GM21825 (cell line): ENCODE measurements around the gene GNG3.
"Not testable (repeated sequence)": the region's sequence is repeated elsewhere in the genome, so short reads cannot be mapped to it uniquely, and the experiment has no call there.

Experiments
- ATAC-seq: cut with Tn5 transposase; IDR thresholded peaks from one replicate; pipeline ENCODE4 v1.9.1; 2021; ENCODE audit warnings: mild to moderate bottlenecking, moderate library complexity; ENCODE audit not compliant: unreplicated experiment

GNG3 gene

DNA sequence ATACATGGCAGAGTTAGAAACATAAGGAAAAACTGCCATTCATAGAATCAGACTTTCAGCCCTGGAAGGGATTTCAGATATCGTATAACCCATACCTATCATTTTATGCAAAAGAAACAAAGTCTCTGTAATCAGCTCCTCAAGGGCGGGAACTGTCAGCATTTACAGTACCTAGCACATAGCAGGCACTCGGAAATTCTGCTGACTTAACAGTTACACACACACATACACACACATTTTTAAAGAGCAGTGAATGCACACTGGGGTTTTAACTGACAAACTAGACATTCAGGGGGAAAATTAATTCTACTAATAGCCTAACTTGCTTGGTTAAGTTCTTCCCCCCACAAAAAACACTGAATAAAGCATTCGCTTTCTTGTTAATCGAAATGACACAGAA is 8.7 kb downstream of the GNG3 start:
- ATAC-seq = no peak

- ATAC-seq = no peak
Measured at GRCh38 chr11:62716816-62717215, 9.3 kb downstream of the GNG3 start.

DNA sequence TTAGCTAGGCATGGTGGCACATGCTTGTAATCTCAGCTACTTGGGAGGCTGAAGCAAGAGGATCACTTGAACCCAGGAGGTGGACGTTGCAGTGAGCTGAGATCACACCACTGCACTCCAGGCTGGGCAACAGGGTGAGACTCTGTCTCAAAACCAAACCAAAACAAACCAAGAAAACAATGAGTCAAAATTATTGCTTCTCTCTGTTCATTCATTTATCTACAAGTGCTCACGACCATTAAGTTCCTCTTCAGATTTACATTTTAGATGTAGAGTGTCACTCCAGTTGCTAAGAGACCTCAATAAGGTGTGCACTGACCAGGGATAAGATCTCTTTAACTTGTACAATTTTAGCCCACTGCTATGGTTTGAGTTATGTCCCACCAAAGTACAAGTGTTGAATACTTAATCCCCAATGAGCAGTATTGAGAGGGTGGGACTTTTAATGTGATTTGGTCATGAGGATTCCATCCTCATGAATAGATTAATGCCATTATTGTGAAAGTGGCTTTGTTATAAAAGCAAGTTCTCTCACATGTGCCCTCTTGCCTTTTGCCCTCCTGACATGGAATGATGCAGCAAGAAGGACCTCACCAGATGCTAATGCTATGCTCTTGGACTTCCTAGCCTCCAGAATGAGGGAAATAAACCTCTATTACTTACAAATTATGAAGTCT is 12.0 kb downstream of the GNG3 start:
- no peak for ATAC-seq

- ATAC-seq = no peak
Measured at GRCh38 chr11:62721994-62722393, 14.5 kb downstream of the GNG3 start.

DNA sequence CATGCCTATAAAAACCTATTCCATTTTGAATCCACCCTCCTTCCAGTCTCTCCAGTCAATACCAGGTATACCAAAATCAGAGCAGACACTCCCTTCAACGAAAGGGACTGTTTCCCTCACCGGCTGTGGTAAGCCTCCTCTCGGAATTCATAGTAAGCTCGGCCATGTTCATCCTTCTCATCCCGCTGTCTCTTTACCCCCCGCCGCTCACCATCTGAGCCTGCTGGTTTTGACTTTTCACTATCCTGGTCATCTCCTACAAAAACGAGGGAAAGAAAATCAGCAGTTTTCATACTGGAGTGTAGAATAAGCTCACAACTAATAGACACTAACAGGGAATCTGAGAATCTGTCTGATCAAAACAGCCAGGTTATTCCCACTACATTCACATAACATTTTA is 16.7 kb downstream of the GNG3 start:
- no peak for ATAC-seq

- ATAC-seq = no peak
Measured at GRCh38 chr11:62725646-62726045, 18.2 kb downstream of the GNG3 start.

DNA sequence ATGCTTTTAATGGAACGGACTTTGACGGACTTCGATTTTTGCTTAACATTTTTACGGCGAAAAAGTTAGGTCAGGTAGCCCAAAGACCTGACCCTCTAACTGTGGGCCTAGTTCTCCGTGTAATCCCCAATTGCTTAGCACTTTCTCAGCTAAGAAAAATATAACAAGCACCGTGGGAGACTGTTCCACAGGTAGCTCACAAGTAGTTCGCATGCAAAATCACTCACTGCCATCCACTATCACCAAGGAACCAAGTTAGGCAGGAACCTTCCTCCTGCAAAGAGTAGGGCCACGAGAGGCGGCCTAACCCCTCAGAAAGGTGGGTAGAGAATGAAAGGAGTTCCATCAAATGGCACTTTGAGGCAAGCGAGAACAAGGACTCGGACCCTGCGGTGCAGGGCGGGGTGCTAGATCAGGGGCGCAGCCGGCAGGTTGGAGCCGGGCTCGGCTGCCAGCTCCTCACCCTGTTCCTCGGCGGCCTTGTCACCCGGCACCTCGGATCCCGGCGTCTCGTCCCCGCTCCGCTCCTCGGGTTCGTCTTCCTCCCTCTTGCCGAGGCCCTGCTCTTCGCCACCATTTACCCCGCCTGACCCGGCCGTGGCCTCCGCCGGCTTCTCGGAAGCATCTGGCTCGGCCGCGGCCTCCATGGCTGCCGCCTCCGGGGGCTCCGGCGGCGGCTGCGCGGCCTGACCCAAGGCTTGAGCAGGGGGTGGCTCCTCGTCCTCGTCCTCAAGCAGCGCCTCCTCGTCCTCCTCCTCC is 18.9 kb downstream of the GNG3 start:
- ATAC-seq = peak; percentile 0

DNA sequence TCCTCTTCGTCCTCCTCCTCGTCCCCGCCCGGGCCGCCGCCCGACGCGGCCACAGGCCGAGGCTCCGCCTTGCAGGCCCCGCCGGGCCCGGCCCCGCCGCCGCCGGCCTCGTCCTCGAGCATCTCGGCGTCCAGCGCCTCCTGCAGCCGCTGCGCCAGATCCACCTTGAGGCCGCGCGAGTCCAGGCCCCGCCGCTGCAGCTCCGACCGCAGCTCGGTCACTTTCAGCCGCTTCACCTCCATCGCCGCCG is 19.4 kb downstream of the GNG3 start:
- ATAC-seq = no peak

DNA sequence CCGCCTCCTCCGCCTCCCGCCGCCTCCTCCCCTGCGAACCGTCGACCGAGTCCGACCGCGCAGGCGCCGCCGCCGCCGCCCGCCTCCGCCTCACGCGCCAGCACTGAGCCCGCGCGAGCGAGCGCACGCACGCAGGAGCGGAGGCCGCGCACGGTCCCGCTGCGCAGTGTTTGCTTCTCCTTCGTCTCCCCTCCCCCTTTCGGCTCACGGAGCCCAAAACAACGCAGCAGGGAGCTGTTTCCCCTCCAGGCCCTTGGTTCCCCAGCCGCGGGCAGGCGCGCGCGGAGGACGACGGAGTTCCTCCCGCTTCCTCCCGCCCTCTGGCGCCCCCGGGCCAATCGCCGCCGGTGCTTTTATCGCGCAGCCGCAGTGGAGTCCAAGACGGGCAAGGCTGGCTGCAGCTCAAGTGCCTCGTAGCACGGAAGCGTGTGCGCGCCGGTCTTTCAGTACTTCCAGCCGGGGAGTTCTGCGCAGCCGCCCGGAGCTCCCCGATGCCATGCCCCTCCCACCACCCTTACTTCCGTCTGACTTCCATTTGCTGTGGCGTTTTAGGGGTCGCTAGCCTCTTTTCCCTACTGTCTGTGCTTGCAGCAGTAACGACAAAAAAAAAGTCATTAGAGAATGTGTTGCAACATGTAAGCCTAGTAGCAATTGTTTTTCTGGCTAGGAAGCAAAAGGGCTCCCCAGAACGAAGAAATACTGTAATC is 19.8 kb downstream of the GNG3 start, which contains the start of gene HNRNPUL2:
Gene HNRNPUL2 (minus strand): TSS at position 293 of the 707 bp plus-strand sequence. CDS start 301 bp downstream, outside the sequence.
- peak; percentile 65 for ATAC-seq

- ATAC-seq = peak; percentile 52
Measured at GRCh38 chr11:62727872-62728170, 20.3 kb downstream of the GNG3 start.

DNA sequence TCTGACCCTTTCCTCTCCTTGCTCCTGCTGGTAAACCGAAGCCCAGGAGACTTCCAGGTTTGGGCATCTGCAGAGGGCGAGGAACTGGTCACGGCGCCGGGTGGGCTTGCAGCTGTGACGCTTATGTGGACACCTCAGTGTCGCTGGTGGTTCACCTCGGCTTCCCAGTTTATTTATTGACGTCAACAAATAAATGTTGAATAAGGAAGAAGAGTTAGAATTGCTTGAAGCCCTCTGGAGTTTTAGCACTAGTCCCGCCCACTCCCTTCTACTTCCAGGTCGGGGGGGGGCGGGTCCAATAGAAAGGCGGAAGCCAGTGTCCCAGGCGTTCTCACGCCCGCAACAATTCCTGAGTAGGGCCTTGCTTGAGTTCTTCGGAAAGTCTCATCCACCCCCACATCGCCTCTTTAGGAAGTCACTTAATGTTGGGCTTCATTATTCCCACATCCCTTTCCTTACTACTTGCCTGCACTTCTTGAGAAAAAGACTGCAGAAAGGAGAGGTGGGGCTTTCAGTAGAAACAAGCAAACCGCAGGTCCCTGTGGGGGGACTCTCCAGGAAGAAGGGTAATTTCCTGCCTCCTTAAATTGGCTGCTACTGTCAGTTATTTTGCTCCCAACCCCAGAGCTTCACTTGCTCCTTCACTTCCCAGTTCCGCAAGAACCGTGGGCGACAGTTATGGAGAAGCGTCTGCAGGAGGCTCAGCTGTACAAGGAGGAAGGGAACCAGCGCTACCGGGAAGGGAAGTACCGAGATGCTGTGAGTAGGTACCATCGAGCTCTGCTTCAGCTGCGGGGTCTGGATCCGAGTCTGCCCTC is 20.9 kb downstream of the GNG3 start, which contains the start of gene TTC9C:
Gene TTC9C (plus strand): TSS at position 316 of the 818 bp plus-strand sequence. CDS start 363 bp downstream, at position 679.
- ATAC-seq = peak; percentile 27

GRCh38 chr11:62730076-62730475 is 22.6 kb downstream of the GNG3 start:
- not testable (repeated sequence) for ATAC-seq

DNA sequence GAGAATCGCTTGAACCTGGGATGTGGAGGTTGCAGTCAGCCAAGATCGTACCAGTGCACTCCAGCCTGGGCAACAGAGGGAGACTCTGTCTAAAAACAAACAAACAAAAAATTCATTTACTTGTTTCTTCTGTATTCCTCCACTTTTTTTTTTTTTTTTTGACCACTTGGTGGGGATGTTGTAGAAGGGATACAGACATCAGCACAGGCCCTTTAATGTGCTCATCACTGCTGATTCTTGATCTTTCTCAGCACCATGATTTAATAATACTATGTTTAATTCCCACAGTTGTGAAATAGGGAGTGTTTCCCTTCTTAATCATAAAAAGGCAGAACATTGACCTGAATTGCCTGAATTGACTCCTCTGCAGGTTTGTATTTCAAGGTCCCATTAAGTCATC is 25.4 kb downstream of the GNG3 start:
- no peak for ATAC-seq

- ATAC-seq = no peak
Measured at GRCh38 chr11:62737196-62737595, 29.7 kb downstream of the GNG3 start.

- no peak for ATAC-seq
Measured at GRCh38 chr11:62747475-62748160, 40.1 kb downstream of the GNG3 start.

DNA sequence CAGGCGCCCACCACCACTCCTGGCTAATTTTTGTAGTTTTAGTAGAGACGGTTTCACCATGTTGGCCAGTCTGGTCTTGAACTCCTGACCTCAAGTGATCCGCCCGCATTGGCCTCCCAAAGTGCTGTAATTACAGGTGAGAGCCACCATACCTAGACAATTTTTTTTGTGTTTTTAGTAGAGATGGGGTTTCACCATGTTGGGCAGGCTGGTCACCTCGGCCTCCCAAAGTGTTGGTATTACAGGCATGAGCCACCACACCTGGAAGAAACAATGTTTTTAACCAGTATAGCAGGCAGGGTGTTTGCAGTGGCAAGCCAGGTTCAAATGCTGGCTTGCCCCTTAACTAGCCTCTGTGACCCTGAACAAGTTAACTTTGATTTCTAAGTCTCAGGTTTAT is 42.5 kb downstream of the GNG3 start:
- ATAC-seq = not testable (repeated sequence)

DNA sequence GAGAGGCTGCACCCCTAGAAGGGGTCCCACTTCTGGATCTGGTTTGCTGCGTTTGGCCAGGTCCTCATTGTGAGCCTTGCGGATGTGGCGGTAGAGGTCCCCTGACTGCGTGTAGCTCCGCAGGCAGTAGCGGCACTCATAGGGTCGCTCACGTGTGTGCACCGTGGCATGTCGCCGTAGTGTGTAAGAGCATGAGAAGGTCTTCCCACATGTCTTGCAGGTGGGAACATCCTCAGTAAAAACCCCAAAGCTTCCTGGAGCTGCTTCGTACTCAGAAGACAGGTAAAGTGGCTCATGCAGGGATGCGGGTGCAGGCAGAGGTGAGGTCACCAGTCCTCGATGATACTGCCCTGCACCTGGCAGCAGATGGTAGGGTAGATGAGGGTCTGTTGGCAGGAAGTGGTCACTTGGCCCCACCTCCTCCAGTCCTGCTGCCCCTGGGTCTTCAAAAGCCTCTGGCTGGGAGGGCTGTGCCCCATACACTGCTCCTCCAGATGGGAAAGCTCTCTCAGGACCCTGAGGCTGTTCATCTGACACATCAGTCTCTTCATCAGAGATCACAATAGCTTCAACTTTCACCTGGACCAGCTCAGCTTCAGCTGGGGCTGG is 44.8 kb downstream of the GNG3 start:
- ATAC-seq = no peak

- ATAC-seq = no peak
Measured at GRCh38 chr11:62752994-62753735, 45.7 kb downstream of the GNG3 start.

GRCh38 chr11:62753736-62754603 is 46.5 kb downstream of the GNG3 start, which contains the start of gene ZBTB3:
TSS of gene ZBTB3 (minus strand) at chr11:62754160. CDS start at chr11:62753664, 496 bp downstream.
- peak; percentile 89 for ATAC-seq
